Kidney epithelial cell (primary cell): ENCODE data around the gene RFXAP. TPM values are rescaled to one million over a fixed set of nuclear protein-coding genes. Genes with fewer than 3 reads are reported as not detected.

ENCODE experiments used
- DNase-seq: peaks from one replicate; pipeline ENCODE4 v3.0.0-alpha.2; 2010; ENCODE audit warnings: low read depth
- H3K27me3 ChIP-seq: 2 replicates; pipeline ENCODE4 v1.6.0; 2011; ENCODE audit warnings: low read length; ENCODE audit not compliant: control insufficient read depth, insufficient read depth
- H3K36me3 ChIP-seq: 2 replicates; pipeline ENCODE4 v1.5.1; 2011; ENCODE audit warnings: low read length; ENCODE audit not compliant: control insufficient read depth, insufficient read depth
- H3K4me3 ChIP-seq: 2 replicates; pipeline ENCODE4 v1.5.1; 2011; ENCODE audit warnings: low read depth, mild to moderate bottlenecking, control low read depth, low read length
- total RNA-seq: library from RNA; depleted of rRNA; stranded (reverse); fragments of >200 nt; gene quantifications from 2 replicates; pipeline ENCODE4 v1.2.3, GENCODE V29; 2015
- TF ChIP-seq, protein P1 (sequence below): IDR thresholded peaks from 2 replicates; pipeline ENCODE4 v1.5.1; 2011; ENCODE audit warnings: mild to moderate bottlenecking, moderate library complexity, low read length, control low read depth, inconsistent platforms; ENCODE audit not compliant: insufficient read depth, poor library complexity, severe bottlenecking

Gene RFXAP
- total RNA-seq, 1 donor from 2014 or later = 2.4 TPM

DNA sequence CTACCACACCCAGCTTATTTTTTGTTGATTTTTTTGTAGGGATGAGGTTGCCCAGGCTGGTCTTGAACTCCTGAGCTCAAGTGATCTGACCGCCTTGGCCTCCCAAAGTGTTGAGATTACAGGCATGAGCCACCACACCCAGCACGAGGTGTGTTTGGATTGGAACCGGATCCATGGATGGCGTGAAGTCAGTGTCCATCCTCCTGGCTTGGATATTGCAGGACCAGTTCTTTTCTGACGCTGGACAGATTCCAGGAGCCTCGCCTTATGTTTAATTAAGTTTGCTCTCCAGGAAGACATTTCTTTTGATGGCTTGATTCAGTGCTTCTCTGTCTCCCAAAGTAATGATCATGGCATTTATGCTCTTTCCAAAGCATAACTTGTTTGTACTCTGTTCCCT, 14.4 kb upstream of the RFXAP start:
- no peak overlapping the region for H3K4me3 ChIP-seq
- DNase-seq = no peak
- TF ChIP-seq, protein P1, sequence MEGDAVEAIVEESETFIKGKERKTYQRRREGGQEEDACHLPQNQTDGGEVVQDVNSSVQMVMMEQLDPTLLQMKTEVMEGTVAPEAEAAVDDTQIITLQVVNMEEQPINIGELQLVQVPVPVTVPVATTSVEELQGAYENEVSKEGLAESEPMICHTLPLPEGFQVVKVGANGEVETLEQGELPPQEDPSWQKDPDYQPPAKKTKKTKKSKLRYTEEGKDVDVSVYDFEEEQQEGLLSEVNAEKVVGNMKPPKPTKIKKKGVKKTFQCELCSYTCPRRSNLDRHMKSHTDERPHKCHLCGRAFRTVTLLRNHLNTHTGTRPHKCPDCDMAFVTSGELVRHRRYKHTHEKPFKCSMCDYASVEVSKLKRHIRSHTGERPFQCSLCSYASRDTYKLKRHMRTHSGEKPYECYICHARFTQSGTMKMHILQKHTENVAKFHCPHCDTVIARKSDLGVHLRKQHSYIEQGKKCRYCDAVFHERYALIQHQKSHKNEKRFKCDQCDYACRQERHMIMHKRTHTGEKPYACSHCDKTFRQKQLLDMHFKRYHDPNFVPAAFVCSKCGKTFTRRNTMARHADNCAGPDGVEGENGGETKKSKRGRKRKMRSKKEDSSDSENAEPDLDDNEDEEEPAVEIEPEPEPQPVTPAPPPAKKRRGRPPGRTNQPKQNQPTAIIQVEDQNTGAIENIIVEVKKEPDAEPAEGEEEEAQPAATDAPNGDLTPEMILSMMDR = no peak
- H3K27me3 ChIP-seq = no peaks in the 10 kb centered on the region
- H3K36me3 ChIP-seq = no peaks in the 10 kb centered on the region

DNA sequence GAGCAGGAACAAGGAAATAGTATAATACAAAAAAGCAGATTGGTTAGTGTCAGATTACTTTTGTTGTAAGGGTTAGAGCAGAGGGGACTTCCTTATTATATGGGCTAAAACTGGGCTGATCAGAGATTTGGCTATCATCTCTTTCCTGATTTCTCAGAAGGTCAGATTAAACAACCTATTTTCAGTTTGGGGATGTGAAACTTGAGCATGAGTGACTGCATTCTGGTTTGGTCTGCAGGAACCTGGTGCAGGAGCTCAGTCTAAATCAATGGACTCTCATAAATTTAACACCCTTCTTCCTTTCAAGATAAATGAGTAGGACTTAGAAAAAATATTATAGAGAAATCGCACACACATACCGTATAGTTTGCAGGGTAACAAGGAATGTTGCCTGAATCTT, 12.9 kb upstream of the RFXAP start:
- H3K27me3 ChIP-seq = no peaks in the 10 kb centered on the region
- H3K36me3 ChIP-seq = no peaks in the 10 kb centered on the region
- no peak for DNase-seq
- TF ChIP-seq, protein P1 = no peak
- H3K4me3 ChIP-seq = no peak overlapping the region

DNA sequence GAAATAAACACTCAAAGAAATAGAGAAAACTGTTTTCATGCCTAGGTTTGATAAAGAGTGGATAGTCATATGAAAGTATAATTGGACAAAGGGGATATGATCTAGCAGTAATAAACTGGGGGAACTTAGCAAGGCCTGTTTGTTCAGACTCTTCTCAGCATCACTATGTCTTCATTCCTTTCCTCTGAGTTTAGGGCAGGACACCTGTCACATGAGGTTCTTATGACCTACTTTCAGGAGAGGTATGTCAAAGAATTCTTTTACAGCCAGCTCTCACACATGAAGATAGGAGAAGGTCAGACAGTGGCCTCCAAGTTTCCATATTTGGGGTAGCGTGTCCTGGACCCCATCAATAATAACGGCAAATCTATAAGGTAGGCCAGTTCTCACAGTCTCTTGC, 11.4 kb upstream of the RFXAP start:
- H3K27me3 ChIP-seq = no peaks in the 10 kb centered on the region
- TF ChIP-seq, protein P1 = no peak

DNA sequence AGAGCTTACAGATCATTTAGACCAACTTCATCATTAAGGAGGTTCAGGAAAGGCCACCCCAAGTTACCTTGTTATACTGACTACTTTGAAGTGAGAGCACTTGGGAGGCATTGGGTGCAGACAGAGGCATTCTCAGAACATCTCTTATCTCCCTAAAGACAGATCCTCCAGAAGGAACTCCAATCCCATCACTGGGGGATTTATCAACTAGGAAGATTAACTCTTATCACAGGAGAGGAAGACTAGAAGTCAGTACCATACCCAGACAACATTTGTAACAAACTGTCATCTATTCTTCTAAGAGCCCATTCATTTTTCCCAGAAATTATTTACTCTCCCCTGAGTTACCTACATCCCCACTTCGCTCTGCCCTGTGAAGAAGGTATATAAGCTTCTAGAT, 5.8 kb upstream of the RFXAP start:
- TF ChIP-seq, protein P1 = no peak
- Histone ChIP-seq H3K27me3 (no peaks in the 10 kb centered on the region), H3K36me3 (no peaks in the 10 kb centered on the region), H3K4me3 (no peak overlapping the region)
- no peak for DNase-seq

More for the DNA sequence above, 11.4 kb upstream of the RFXAP start:
- H3K36me3 ChIP-seq = no peaks in the 10 kb centered on the region
- no peak for DNase-seq
- H3K4me3 ChIP-seq = no peak overlapping the region

DNA sequence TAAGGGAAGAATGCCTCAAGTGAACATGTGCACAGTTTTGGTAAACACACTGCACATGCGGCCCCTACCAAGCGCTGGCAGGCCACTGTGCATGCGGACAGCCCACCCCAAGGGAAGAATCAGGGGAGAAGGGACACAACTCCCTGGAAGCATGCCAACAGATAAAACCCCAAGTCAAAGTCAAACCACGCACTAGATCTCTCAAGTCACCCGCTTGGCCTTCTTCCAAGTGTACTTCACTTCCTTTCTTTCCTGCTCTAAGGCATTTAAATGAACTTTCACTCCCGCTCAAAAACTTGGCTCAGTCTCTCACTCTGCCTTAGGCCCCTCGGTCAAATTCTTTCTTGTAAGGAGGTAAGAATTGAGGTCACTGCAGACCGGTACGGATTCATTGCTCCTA, 4.6 kb upstream of the RFXAP start:
- TF ChIP-seq, protein P1 = no peak
- Histone ChIP-seq H3K4me3 (no peak overlapping the region), H3K27me3 (no peaks in the 10 kb centered on the region), H3K36me3 (no peaks in the 10 kb centered on the region)
- DNase-seq = no peak

DNA sequence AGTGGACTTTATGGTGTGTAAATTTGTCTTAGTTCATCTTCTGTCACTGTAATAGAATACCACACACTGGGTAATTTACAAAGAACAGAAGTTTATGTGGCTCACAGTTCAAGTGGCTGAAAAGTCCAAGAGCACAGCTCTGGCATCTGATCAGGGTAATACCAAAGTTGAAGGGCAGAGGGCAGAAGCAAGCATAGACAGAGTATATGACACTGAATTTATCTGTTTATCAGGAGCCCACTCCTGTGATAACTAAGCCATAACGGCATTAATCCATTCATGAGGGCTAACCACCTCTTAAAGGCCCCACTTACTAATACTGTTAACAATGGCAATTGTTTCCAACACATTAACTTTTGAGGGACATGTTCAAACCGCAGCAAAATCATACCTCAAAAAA, 4.0 kb upstream of the RFXAP start:
- no peak overlapping the region for H3K4me3 ChIP-seq
- no peaks in the 10 kb centered on the region for H3K27me3 ChIP-seq
- H3K36me3 ChIP-seq = no peaks in the 10 kb centered on the region
- TF ChIP-seq, protein P1 = peak; percentile 23
- no peak for DNase-seq
